NCI-H2107 (cell line): ENCODE results near the gene KRTAP16-1.

ENCODE experiments used
- DNase-seq: peaks from one replicate; lab custom pipeline; 2025; lab: John Stamatoyannopoulos, UW

Gene KRTAP16-1

GRCh38 chr17:41329279-41329948, 20.3 kb upstream of the KRTAP16-1 start:
- DNase-seq = peak; percentile 14

- no peak for DNase-seq
Measured at GRCh38 chr17:41328207-41328606, 19.1 kb upstream of the KRTAP16-1 start.

DNA sequence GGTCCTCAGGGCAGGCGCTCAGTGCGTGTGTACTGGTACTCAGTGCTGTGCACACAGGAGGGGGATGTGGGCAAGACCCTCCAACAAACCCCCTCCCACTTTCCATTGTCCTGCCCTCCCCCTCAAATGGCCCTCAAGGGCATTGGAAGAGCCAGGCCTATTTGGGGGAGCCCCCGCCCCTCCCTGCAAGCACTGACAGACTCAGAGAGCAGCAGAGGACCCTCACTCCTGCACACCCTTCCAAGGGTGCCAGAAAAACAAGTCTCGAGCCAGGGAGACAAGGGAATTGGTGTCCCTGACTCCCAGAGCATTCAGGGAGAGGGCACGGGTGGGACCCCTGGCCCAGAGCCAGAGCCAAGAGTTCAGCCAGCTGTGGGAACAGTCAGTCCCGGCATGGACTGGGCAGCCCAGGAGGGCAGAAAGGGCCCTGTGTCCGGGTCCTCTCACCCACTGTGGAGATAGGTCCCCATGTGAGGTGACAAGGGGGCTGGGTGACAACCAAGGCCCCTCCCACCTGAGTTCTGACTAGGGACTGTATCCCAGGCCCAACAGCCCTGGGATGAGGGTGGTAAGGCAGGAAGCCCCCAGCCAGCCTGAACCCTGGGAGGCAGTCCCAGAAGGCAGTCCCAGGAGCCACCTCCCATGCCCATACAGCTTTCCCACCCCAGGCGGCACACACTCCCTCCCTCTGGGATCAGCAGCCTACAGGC, 18.5 kb upstream of the KRTAP16-1 start:
- no peak for DNase-seq

- no peak for DNase-seq
Measured at GRCh38 chr17:41326173-41327145, 17.4 kb upstream of the KRTAP16-1 start.

DNA sequence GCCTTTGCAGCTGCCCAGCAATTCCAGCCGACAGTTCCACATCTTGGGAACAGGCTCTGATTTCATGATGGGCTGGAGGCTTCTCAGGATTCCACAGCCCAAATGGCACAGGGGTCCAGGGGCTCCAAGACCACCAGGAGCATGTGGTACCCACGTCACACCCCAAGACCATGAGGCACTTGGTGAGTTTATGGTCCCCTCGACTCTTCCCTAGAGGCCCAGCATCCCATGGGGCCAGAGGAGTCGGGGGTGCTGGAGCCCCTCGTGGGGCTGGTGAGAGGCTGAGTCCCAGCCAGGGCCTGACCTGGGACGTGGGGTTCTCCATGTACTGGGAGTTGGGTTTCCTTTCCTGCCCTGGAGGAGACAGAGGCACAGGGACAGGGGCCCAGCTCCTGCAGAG, 16.5 kb upstream of the KRTAP16-1 start:
- DNase-seq = no peak

- DNase-seq = no peak
Measured at GRCh38 chr17:41325126-41325525, 16.0 kb upstream of the KRTAP16-1 start.

DNA sequence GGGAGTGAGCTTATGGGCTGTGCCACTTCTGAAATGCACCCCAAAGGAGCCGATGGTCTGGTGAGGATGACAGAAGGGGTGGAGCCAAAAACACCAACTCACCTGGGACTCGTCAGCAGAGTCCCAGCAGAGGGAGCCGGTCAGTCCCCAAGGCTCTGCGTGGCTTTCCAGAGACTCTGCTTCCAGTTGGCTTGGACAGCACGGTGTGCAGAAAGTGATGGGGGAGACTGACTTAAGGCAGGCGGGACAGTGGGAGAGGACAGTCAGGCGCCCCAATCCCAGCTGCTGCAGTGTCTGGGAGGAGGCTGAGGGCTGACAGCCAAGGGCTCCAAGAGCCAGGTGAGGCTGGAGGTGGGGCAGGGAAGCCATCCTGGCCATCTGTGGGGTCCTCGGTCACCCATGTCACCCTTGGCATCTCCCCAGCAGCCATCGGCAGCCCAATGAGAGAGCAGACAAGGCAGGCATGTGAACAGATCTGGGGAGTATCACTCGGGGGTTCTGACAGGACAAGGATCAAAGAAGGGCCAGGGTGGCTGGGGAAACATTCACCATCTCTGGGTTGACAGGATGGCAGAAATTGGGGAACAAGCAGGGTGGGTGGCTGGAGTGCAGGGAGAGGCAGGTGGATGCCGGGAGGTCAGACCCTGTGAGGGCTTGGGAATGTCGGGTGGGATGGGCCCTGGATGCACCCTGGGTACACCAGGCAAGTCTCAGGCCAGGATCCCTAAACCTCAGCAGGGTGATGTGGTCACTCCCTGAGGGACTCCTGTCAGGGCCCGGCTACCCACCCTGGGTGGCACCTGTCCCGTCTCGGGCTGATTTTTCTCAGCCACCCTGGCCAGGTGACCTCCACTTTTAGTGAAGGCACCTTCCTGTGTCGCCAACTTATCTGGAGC, 15.3 kb upstream of the KRTAP16-1 start:
- peak; percentile 8 for DNase-seq

DNA sequence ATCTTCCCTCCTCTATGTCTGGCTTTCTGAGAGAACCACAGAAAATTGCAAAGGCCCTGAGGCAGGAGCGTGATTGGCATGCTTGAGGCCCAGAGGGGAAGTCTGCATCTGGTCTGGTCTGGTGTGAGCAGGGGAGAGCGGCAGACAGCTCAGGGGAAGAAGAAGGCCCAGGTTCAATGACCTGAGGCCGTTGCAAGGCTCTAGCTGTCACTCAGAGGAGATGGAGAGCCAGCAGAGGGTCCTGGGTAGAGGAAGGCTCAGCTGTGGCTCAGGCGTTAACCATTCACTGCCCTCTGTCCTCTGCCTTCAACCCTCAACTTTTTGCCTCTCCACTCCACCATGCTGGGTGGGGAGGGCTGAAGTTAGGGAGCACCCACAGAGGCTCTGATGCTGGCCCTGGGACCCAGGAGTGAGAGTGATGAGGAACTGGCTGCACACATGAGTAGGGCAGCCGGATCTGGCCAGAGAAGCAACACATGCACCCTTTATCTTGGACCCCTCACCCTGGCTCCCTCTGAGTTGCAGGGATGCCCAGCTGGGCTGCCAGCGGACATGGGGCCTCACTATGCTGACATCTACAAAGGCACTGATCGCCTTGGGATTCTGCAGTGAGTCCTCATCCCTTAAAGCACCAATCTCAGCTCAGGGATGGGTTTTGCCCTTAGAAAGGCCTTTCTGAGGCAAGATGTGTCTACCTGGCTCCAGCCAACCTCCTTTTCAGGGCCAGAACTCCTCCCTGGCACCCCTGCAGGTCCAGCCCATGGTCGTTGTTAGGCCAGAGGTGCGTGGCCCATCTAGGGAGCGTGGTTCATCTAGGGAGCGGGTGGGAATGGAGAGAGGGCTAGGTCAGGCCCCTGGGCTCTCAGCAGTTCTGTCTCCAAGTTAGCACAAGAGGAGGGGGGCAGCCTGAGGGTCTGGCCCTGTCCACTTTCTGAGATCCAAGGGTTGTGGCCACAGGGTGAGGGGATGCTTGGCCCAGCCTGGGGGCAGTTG, 14.1 kb upstream of the KRTAP16-1 start:
- DNase-seq = no peak

DNA sequence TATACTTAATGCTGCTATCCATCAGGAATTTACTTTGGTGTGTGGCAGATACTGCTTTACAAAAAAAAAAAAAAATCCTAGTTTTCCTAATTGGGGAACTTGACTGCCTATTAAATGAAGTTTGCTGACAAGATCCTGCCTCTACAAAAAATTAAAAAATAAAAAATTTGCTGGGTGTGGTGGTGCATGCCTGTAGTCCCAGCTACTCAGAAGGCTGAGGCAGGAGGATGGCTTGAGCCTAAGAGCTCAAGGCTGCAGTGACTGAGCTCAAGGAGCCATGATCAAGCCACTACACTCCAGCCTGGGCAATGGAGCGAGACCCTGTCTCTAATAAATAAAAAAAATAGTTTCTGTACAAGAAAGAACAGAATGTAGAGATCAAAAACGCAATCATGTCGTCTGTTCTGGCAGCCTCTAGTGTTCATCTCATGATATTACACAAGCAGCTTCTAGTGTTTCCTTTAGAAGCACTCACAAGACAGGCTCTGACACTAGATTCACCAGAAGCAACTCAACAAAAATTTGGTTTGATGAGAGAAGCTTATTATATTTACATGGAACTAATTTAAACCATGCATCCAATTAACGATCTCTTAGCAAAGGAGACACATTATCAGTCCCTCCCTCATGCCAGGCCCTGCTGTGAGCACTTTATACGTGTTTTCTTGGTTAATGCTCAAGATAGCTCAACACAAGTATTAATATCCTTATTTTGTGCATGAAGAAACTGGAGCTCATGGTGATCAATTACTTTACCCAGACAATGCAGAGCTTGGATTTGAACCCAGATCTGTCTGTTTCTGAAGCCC, 13.2 kb upstream of the KRTAP16-1 start:
- no peak for DNase-seq

GRCh38 chr17:41318231-41318630, 9.1 kb upstream of the KRTAP16-1 start:
- DNase-seq = no peak

GRCh38 chr17:41315814-41316445, 6.8 kb upstream of the KRTAP16-1 start:
- DNase-seq = no peak

DNA sequence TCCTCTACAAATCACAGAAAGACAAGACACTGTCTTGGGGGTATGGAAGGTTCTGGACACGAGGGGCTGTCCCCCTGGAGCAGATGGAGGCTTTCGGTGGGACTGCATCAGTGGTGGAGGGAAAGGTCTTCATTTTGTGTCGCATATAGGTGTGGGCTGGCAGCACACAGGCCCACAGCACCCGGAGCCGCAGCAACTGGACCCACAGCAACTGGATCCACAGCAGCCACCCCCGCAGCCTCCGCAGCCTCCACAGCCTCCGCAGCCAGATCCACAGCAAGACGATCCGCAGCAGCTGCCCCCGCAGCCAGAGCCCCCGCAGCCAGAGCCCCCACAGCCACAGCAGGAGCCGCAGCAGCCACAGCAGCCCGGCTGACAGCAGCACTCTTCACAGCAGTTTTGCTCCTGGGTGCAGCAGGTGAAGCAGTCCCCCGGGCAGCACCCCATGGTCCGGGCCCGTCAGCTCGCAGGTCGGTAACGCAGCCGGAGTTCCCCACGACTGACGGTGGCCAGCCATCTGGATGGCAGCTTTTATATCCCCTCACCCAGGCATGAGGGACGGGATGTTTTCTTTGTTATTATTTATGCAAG, 6.2 kb upstream of the KRTAP16-1 start, which contains the start of gene KRTAP17-1:
KRTAP17-1 (minus strand) TSS at position 507 of the 591 bp plus-strand sequence; CDS start at position 447, 60 bp downstream.
- DNase-seq = no peak

DNA sequence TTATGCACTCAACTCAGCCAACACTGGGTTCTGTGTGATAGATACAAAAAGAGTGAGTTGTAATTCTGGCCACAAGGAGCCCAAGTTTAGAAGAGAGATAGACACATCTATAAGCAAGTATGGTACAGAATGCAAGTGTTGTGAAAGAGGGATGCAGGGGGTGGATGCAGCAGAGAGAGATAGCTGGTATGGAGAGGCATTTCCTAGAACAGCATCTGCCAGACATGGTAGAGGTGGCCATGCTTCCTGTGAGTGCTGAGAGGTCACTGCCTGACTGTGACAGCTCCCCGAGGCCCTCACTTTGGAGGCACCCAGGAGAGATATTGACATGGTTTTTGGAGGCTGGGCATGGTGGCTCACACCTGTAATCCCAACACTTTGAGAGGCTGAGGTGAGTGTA, 2.0 kb upstream of the KRTAP16-1 start:
- no peak for DNase-seq

DNA sequence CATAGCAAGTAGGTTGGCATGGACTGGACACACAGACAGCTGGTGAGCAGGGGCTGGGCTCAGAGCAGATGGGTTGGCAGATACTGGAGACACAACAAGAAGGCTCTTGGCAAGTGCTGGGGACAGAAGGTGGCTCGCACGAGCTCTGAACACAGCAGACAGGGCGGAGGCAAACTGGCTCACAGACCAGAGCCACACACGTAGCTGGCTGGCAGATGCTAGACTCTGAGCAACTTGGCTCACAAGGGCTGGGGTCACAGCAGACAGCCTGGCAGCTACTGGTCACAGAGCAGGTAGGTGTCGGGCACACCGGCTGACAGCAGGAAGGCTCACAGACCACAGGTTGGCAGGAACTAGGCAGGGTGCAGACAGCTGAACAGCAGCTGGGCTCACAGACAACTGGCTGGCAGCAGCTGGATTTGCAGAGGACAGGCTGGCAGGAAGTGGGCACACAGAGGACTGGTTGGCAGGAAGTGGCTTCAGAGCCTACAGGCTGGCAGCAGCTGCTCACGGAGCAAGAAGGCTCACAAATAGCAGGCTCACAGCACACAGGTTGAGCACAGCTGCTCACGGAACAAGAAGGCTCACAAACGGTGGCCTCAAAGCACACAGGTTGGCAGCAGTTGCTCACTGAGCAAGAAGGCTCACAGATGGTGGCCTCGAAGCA, 725 bp downstream of the KRTAP16-1 start:
- no peak for DNase-seq

- no peak for DNase-seq
Measured at GRCh38 chr17:41307647-41308046, 1.5 kb downstream of the KRTAP16-1 start.

GRCh38 chr17:41304091-41304490, 5.0 kb downstream of the KRTAP16-1 start:
- no peak for DNase-seq

- DNase-seq = no peak
Measured at GRCh38 chr17:41302981-41303380, 6.1 kb downstream of the KRTAP16-1 start.
